Epithelial cell of proximal tubule (primary cell): Measurements from ENCODE around the gene FITM1. TPM values are rescaled to one million over a fixed set of nuclear protein-coding genes. Genes with fewer than 3 reads are reported as not detected.

ENCODE experiments used
- DNase-seq: peaks from one replicate; pipeline ENCODE4 v3.0.0-alpha.2; 2011; ENCODE audit warnings: low read depth
- H3K4me3 ChIP-seq: 2 replicates; pipeline ENCODE4 v1.5.1; 2011; ENCODE audit warnings: low read depth, mild to moderate bottlenecking, low read length
- total RNA-seq: library from RNA; depleted of rRNA; stranded (reverse); fragments of >200 nt; gene quantifications from 2 replicates; pipeline ENCODE4 v1.2.3, GENCODE V29; 2015
- TF ChIP-seq, protein P1 (sequence below): conservative IDR thresholded peaks from 2 replicates; pipeline ENCODE4 v1.5.1; 2012; ENCODE audit warnings: low read depth, mild to moderate bottlenecking, low read length

The FITM1 gene
- total RNA-seq, 1 donor from 2014 or later: not detected

DNA sequence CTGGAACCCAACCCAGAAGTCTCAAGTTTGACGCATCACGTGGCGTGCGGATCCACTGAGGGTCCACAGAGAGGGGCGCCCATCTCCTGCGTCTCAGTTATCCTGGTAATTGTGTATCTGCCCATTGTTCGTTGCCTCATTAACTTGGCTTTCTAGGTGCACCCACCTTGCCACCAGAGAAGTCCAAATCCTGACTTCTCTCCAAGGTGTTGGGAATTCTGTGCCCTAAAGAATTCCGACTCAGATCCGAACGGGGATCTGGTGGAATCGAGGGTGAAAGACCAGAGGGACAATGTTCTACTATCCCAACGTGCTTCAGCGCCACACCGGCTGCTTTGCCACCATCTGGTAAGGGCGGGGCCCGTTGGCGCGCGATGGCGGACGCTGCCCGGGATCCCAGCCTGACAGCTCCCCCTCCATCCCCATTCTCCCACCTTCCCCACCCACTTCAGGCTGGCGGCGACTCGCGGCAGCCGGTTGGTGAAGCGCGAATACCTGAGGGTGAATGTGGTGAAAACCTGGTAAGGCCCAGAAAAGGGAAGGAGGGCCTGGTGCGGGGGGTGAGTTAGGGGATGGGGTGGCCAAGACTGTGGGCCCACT lies 41.9 kb downstream of the FITM1 start:
- no peak for DNase-seq
- H3K4me3 ChIP-seq: peak overlapping the region; percentile 50
- TF ChIP-seq, protein P1, sequence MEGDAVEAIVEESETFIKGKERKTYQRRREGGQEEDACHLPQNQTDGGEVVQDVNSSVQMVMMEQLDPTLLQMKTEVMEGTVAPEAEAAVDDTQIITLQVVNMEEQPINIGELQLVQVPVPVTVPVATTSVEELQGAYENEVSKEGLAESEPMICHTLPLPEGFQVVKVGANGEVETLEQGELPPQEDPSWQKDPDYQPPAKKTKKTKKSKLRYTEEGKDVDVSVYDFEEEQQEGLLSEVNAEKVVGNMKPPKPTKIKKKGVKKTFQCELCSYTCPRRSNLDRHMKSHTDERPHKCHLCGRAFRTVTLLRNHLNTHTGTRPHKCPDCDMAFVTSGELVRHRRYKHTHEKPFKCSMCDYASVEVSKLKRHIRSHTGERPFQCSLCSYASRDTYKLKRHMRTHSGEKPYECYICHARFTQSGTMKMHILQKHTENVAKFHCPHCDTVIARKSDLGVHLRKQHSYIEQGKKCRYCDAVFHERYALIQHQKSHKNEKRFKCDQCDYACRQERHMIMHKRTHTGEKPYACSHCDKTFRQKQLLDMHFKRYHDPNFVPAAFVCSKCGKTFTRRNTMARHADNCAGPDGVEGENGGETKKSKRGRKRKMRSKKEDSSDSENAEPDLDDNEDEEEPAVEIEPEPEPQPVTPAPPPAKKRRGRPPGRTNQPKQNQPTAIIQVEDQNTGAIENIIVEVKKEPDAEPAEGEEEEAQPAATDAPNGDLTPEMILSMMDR: no peak

DNA sequence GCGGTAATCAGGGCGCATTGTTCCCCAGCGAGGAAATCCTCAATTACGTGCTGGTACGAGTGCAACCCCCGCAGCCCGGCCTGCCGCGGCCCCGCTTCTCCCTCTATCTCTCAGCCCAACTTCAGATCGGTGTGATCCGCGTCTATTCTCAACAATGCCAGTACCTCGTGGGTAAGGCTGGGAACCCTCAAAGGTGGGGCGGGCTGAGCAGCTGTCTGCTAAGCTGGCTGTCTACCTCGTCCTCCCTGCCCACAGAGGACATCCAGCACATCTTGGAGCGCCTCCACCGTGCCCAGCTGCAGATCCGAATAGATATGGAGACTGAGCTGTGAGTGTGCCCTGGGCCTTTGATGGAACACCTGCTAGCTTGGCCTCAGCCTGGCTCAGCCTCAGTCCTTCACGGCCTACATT lies 42.4 kb downstream of the FITM1 start:
- DNase-seq: no peak
- peak overlapping the region; percentile 50 for H3K4me3 ChIP-seq
- TF ChIP-seq, protein P1: no peak

DNA sequence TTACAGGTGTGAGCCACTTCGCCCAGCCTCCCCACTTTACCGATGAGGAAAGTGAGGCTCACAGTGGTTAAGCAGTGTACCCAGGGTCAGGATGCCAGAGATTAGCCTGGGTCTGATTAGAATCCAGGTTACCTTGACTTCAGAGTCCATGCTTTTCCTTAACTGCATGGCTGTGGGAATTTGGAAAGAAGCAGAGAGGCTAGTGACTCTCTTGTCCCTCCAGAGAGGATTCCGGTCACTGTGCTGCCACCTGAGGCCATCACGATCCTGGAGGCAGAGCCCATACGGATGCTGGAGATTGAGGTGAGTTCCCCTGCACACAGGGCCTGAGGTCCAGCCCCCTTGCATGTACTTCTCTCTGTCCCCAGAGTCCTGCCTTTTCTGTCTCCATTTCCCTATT lies 46.1 kb downstream of the FITM1 start:
- no peak for DNase-seq
- TF ChIP-seq, protein P1: no peak
- H3K4me3 ChIP-seq: no peak overlapping the region

DNA sequence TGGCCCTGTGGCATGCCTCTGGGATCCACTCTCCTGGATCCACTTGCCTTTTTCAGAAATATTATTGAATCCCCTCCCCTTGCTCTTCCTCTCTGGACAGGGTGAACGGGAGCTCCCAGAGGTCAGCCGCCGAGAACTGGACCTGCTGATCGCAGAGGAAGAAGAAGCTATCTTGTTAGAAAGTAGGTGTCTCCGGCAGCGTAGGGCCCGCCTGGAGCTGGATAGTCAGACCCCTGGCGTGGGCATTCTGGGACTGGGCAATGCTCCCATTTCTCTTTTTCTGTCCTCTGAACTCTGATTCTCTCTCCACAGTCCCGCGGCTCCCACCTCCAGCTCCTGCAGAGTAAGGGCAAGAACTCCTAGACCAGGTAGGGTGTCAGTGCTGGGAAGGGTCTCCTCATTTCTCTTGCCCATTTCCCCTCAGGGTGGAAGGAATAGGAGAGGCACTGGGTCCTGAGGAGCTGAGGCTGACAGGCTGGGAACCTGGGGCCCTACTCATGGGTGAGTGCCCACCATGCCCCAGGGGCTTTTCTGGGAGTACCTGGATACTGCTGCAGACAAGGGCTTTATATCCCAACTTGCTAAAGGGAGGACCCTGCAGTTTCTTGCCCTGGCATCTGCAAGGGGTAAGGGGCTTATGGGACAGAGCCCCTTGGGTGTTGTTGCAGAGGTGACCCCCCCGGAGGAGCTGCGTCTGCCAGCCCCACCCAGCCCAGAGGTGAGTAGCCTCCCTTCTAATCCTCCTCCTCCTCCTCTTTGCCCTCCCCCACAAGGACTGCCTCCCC lies 46.8 kb downstream of the FITM1 start:
- DNase-seq: no peak
- H3K4me3 ChIP-seq: no peak overlapping the region
- TF ChIP-seq, protein P1: no peak

DNA sequence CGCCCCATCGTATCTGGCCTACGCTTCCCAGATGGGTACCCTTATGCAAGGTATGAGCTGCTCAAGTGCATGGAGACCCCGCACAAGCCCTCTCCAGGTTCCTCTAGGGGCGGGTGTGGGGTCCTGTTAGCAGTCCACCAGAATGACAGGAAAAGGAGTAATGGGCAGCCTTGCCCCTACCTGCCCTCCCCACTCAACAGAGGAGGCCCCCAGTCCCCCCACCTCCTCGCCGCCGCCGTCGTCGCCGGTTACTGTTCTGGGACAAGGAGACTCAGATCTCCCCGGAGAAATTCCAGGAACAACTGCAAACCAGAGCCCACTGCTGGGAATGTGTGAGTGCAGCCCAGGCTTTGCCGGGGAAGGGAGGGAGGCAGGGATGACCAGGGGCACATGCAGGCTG lies 47.4 kb downstream of the FITM1 start:
- no peak for DNase-seq
- H3K4me3 ChIP-seq: no peak overlapping the region
- TF ChIP-seq, protein P1: no peak

DNA sequence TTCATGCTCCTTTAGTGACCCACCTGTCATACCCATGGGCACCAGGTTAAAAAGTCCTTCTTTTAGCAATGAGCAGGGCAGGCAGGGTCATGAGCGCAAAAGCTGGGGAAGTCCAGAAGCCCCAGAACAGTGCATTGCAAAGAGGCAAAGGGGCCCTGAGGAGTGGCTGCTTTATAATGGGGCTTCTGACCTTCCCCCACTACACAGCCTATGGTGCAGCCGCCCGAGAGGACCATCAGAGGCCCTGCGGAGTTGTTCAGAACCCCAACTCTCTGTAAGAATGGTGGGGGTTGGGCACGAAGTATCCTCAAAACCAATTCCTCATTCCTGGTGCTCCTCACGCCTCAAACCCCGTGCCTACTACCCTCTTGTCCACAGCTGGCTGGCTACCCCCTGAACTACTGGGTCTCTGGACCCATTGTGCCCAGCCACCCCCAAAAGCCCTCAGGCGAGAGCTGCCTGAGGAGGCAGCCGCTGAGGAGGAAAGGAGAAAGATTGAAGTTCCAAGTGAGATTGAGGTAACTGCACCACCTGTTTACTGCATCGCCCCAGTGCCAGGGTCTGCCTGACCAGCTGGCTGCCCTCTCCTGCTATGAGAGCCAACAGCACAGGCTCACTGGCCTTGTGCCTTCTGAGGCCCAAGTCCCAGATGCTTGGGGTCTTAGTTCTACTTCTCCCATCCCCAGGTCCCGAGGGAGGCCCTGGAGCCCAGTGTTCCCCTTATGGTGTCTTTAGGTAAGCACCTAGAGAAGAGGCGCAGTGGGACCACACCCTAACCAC lies 48.1 kb downstream of the FITM1 start:
- TF ChIP-seq, protein P1: no peak
- no peak overlapping the region for H3K4me3 ChIP-seq
- DNase-seq: no peak
